MM.1S (cell line): Measurements from ENCODE around the gene SSC5D.

ENCODE experiments used
- CTCF ChIP-seq: fragments of 300-600 bp; sonication (generic); IDR thresholded peaks from 2 replicates; pipeline ENCODE4 v1.5.1; 2016; ENCODE audit warnings: antibody characterized with exemption, low read length, mixed read lengths
- EZH2 ChIP-seq: fragments of 300-600 bp; sonication (generic); optimal IDR thresholded peaks from 2 replicates; pipeline ENCODE3; 2017; ENCODE audit warnings: low read depth, mild to moderate bottlenecking, antibody characterized with exemption, low read length, mixed read lengths

- TF ChIP-seq EZH2 (no peak), CTCF (no peak)
These were observed 15.8 kb upstream of the SSC5D start for GRCh38 chr19:55472463-55472862.
